Globus pallidus (tissue), 1 donor: ENCODE results near the gene PCDHGA1.

Source experiments
- DNase-seq: peaks from one replicate; pipeline ENCODE4 v3.0.0-alpha.2; 2015; ENCODE audit warnings: low spot score

Gene PCDHGA1

GRCh38 chr5:141534492-141535213 is 204.3 kb downstream of the PCDHGA1 start:
- DNase-seq: no peak

- no peak for DNase-seq
Observed at GRCh38 chr5:141543053-141543452, 212.7 kb downstream of the PCDHGA1 start.

- DNase-seq: no peak
Observed at GRCh38 chr5:141547488-141547887, 217.2 kb downstream of the PCDHGA1 start.

GRCh38 chr5:141547921-141548320 is 217.6 kb downstream of the PCDHGA1 start:
- no peak for DNase-seq

GRCh38 chr5:141557681-141558136 is 227.4 kb downstream of the PCDHGA1 start:
- DNase-seq: peak; percentile 92

GRCh38 chr5:141558150-141558549 is 227.8 kb downstream of the PCDHGA1 start:
- DNase-seq: no peak

- DNase-seq: no peak
Observed at GRCh38 chr5:141559461-141559860, 229.1 kb downstream of the PCDHGA1 start.

- DNase-seq: peak; percentile 30
Observed at GRCh38 chr5:141560151-141560550, 229.8 kb downstream of the PCDHGA1 start.

GRCh38 chr5:141560725-141561483 is 230.6 kb downstream of the PCDHGA1 start:
- DNase-seq: peak; percentile 95
